ENCODE data around the gene PSMD13.
A peak's percentile ranks its signal among the peaks of the same experiment; 100 is the strongest.

The PSMD13 gene

DNA sequence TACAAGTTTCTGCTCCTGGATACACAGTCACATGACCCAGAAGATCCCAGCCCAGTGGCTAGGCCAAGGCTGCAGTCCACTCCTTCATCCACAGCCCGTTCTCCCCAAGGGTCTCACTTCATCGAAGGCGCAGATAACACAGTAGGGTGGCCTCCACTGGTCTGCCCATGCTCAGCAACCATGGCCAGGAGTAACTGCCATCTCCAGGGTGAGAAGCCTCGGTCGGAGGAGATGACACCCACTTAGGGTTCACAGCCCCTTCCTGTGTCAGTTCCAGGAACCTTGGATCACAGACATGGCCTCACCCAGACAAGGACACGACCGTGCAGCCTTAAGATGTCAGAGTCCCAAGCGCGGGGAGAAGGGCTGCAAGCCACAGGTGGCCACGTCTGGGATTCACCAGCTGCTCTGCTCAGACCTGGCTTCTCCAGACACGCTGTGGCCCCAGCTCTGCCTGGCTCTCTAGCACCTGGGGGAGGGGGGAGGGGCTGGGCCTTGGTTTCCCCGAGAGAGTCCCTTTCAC, 32.1 kb upstream of the PSMD13 start:
- DNase-seq (ENCODE audit: low spot score) = no peak

DNA sequence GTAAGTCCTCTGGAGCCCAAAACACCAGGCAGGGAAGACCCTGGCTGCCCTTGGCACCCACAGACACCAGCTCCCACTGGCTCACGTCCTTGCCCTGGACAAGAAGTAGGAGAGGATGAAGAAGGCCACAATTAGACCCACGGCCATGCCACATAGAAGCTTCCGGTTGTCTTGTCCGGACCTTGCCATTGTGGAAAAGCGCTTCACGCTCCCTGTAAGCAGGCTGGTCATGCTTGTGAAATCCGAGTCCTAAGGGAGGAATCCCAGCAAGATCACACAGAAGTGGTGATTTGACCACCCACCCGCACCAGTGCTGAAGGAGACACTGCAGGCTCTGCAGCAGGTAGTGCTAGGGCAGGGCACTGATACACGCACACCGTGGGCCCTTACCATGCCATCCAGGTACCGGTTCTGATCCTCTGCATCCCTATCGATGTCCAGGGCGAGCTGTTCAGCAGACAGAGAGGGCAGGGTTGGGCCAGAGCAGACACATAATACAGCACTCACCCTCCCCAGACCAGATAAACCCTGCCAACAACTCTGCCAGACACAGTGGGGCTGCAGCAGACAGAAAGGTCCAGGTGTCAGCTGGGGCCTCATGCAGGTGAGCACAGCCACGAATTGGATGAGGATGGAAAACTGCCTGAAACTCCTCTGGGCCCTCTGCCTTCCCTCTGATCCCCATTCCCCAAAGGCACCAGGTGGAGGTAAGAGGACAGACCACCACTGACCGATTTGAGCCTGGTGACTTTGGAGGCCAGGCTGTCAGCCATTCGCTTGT, 31.4 kb upstream of the PSMD13 start:
- no peak for DNase-seq (ENCODE audit: low spot score)

DNA sequence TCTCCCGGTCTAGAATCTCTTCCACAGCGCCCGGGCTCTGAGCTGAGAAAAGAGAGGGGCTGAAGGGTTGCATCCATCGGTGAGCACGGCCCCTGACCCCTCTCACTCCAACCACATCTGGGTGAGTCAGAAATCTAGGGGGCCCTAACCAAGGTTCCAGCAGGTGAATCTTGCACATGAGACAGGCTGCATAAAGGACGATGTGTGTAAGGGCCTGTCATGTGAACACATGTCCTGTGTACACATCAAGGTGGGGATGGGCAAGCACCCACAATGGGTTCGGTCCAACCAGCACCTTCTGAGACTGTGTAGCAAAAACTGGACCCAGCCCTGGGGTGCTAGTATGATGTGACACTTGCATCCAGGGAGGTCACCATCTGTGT, 30.8 kb upstream of the PSMD13 start:
- no peak for DNase-seq (ENCODE audit: low spot score)

DNA sequence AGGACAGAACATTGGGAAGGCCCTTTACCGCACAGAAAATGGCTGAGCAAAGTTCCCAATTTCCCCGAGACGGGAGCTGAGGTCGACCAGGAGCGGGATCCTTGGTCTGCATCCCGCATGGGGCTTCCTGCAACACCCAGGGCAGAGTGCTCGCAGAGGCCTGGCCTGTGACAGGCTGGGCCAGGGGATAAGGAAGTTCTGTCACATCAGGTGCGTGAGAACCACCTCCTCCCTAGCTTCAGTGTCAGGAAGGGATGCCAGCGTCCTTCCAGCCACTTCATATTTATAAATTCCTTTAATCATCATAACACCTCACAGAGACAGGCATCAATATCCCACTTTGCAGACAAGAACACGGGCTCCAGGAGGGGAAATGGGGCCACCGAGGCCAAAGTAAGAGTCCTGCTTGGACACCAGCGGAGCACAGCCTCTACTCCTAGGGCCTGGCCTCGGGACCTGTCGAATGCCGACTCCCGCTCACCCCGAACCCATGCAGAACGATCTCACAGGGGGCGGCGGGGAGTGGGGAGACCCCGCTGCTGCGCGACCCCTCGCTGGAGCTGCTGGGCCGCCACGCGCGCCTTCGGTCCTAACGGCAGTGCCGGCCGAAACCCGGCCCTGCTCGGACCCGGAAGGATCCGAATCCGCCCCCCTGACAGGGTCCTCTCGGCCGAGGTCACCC, 30.1 kb upstream of the PSMD13 start:
- peak; percentile 31 for DNase-seq (ENCODE audit: low spot score)

DNA sequence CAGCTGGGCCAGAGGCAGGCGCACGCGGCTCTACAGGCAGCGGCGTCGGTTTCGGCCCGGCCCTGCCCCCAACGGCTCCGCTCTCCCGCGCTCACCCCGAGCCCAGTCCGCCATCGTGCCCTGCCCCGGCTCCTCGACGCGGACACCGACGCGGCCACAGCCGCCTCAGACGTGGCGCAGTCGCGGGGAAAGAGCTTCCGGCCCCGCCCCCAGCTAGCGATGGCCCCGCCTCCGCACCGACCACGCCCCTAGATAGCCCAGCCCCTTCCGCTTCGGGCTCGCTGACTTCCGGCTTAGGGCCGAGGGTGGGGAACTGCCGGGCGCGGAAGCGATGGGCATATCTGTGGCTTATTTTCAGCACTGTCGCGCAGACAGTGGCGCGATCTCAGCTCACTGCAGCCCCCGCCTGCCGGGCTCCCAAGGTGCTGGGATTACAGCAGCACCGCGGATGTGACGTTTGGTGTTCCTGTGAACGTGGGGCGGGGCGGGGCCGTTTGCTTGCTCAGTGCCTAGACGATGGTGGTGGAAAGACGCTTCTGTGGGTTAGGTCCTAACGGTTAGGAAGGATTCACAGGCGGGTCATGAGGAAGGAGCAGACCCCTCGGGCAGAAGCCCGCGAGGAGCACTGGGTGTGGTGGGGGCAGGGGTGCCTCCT, 29.4 kb upstream of the PSMD13 start, which contains the start of the genes BET1L and RIC8A:
Gene BET1L (minus strand): TSS at position 192 of the 655 bp plus-strand sequence. CDS start 78 bp downstream, at position 114.
Gene RIC8A (plus strand): TSS at position 501 of the 655 bp plus-strand sequence. CDS start 1,147 bp downstream, outside the sequence.
- DNase-seq (ENCODE audit: low spot score) = peak; percentile 98

DNA sequence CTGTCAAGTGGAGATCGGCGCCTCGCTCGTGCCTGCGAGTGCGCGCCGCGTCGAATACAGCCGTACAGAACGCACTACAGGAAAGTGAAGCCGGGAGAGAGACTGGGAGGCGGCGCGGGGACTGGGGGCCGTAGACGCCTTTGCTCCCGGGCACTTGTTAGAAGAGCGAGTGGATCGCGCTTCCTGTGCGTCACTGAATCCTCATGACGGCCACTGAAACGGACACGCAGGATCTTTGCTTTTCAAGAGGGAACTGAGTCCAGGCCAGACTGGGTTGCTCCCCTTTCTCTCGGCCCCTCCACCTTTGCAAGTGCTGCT, 29.0 kb upstream of the PSMD13 start:
- DNase-seq (ENCODE audit: low spot score) = peak; percentile 19

DNA sequence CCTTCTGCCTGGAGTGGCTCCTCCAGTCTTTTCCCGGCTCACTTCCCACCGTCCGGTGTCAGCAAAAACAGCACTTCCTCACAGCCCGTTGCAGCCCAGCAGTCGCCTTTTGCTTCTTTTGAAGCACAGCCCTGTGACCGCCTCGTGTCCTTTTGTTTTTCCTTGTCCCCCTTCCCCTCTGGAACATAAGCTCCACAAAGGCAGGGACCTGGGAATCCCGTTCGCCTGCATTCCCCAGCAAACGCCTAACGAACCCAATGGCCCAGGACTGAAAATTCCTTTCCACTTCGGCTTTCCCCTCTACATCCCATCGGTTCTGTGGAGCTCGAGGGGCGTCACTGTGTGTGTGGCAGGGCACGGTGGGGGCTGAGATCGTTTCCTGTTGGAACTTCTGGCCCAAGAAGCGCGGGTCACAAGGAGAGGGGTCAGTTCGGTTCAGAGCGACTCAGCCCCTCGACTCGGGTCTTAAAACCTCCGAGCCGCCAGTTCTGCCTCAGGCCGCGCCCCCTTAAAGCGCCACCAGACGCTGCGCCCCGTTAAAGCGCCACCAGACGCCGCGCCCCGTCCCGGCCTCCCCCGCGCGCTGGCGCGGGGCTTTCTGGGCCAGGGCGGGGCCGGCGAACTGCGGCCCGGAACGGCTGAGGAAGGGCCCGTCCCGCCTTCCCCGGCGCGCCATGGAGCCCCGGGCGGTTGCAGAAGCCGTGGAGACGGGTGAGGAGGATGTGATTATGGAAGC, 28.4 kb upstream of the PSMD13 start:
- peak; percentile 30 for DNase-seq (ENCODE audit: low spot score)

DNA sequence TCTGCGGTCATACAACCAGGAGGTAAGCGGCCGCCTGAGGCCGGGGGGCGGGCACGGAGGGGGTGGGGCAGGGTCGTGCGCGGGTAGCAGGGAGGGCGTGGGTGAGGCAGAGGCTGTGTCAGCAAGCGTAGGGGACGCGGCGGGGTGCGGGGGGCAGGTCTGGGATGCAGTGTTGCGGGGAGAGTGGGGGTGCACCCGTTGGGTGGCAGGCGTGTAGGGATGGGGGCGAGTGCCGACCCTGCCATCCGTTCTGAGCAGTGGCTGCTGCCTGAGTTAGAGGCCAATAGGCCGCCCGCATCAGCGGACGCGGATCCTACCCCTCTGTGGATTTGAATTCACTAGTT, 27.9 kb upstream of the PSMD13 start:
- no peak for DNase-seq (ENCODE audit: low spot score)

DNA sequence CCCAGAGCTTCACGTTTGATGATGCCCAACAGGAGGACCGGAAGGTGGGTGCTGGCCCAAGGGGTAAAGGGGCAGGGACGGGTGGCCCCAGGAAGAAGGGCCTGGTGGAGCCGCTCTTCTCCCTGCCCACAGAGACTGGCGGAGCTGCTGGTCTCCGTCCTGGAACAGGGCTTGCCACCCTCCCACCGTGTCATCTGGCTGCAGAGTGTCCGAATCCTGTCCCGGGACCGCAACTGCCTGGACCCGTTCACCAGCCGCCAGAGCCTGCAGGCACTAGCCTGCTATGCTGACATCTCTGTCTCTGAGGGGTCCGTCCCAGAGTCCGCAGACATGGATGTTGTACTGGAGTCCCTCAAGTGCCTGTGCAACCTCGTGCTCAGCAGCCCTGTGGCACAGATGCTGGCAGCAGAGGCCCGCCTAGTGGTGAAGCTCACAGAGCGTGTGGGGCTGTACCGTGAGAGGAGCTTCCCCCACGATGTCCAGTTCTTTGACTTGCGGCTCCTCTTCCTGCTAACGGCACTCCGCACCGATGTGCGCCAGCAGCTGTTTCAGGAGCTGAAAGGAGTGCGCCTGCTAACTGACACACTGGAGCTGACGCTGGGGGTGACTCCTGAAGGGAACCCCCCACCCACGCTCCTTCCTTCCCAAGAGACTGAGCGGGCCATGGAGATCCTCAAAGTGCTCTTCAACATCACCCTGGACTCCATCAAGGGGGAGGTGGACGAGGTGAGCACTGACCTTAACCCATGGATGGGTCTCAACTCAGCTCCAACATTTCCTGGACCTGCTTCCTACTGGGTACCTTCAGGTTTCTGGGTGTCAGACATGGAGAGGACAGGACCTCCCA, 27.3 kb upstream of the PSMD13 start:
- no peak for DNase-seq (ENCODE audit: low spot score)

DNA sequence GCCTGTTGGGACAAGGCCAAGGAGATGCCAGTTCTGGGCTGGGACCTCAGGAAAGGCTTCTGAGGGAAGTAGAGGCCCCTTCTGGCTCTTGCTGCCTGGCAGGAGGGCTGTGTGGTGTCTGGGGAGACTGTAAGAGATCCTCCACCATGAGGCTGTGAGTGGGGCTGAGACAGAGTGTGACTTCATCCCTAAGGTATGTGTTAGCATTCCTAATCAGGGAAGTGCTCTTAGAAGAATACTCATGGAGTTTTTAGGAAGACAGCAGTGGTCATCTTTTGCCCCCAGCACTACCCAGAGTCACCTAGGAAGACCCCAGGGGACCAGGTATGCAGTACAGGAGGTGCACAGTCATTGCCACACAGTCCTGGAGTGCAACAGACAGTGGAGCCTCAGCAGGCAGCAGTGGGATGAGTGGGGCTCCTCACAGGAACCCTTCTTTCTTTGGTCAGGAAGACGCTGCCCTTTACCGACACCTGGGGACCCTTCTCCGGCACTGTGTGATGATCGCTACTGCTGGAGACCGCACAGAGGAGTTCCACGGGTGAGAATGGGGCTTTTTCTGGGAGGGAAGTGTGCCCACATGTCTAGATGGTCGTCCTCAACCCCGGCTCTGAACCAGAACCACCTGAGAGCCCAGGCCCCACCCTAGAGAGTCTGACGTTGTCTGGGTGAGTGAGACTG, 26.5 kb upstream of the PSMD13 start:
- DNase-seq (ENCODE audit: low spot score) = no peak

DNA sequence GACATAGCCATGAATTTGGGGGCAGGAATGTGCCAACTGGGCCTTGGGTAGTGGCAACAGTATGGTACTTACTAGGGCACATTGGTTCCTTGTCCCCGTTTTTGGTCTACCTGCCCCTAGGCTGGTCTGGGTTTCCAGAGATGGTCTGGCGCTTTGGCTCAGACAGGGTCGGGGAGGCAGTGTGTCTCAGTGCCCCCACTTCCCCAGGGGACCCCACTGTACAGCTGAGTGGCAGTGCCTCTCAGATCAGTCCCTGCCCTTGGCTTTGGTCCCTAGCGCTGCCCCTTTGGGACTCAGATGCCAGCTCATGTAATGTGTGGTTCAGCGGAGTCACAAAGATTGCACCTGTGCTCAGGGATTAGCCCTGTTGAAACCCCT, 26.0 kb upstream of the PSMD13 start:
- no peak for DNase-seq (ENCODE audit: low spot score)

DNA sequence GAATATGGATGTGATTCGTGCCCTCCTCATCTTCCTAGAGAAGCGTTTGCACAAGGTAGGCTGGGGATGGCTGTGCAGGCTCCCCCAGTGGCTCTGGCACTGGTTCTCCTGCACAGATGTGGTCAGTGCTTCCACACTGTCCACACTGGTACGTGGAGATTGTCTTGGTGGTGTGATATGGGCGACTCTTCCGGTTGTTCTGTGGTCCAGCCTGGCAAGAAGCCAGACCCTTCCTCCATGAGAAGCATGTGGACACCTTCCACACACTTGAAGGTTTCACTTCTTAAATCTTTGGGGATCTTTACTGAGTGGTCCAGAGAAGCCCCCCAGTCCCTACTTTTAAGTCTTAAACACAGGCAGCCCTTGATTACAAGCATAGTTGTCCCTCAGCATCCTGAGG, 25.5 kb upstream of the PSMD13 start:
- DNase-seq (ENCODE audit: low spot score) = no peak

DNA sequence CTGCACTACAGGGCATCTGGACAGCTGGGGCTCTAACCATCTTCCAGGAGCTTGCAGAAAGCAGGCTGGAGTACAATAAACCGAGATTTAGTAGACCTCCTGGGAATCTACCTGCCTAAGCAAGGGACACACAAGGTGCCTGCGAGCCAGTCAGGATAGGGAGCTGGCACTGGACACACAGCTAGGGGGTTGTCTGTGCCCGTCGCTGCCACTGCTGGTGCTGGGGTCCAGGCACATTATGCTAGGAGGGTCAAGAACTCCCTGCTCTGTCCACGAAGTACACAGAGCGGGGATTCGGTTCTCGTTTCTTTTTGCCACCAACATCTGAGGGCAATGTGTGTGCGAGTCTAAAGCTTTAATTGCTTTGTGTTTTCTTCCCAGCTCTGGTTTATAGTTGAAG, 25.0 kb upstream of the PSMD13 start:
- no peak for DNase-seq (ENCODE audit: low spot score)

DNA sequence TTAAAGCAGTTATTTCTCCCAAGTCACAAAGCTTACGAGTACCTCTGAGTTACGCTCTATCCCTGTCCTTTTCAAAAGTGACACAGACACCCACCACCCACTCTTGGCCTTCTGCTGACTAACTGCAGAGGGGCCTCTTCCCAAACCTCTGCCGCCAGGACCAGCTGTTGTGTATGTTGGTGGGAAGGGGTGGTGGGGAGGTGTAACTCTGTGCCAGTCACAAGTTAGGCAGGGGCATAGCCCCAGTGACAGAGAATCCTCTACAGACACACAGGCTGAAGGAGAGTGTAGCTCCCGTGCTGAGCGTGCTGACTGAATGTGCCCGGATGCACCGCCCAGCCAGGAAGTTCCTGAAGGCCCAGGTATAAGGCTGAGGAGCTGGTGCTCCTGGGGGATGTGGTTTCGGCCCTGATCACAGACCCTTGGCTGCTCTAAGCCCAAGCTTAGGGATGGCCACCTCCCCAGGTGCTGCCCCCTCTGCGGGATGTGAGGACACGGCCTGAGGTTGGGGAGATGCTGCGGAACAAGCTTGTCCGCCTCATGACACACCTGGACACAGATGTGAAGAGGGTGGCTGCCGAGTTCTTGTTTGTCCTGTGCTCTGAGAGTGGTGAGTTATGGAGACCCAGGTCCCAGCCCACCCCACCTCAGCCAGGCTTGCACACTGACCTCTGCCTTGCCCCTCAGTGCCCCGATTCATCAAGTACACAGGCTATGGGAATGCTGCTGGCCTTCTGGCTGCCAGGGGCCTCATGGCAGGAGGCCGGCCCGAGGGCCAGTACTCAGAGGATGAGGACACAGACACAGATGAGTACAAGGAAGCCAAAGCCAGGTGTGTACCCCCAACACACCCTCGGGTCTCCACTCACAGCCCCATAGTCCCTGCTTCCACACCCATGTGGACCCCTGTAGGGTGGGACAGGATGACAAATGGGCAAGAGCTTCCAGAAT, 24.4 kb upstream of the PSMD13 start:
- DNase-seq (ENCODE audit: low spot score) = no peak

DNA sequence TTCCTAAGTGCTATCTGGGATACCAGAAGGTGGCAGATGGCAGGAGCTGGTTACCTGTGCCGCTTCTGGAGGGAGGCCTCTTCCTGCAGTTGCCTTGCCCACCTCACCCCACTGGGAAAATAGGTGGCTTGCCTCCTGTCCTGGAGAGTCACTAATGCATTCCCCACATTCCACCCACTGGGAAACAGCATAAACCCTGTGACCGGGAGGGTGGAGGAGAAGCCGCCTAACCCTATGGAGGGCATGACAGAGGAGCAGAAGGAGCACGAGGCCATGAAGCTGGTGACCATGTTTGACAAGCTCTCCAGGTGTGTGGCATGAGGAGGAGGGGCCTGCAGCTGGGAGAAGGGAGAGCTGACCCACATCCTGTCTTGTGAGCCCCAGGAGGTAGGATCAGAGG, 23.7 kb upstream of the PSMD13 start:
- no peak for DNase-seq (ENCODE audit: low spot score)

DNA sequence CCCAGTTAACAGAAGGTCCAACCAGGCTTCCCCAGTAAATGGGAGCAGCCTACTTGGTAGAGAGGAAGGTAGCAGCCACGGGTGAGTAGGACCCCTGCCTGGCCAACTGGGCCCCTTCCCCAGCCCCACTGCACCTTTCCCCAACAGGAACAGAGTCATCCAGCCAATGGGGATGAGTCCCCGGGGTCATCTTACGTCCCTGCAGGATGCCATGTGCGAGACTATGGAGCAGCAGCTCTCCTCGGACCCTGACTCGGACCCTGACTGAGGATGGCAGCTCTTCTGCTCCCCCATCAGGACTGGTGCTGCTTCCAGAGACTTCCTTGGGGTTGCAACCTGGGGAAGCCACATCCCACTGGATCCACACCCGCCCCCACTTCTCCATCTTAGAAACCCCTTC, 22.7 kb upstream of the PSMD13 start:
- DNase-seq (ENCODE audit: low spot score) = no peak

DNA sequence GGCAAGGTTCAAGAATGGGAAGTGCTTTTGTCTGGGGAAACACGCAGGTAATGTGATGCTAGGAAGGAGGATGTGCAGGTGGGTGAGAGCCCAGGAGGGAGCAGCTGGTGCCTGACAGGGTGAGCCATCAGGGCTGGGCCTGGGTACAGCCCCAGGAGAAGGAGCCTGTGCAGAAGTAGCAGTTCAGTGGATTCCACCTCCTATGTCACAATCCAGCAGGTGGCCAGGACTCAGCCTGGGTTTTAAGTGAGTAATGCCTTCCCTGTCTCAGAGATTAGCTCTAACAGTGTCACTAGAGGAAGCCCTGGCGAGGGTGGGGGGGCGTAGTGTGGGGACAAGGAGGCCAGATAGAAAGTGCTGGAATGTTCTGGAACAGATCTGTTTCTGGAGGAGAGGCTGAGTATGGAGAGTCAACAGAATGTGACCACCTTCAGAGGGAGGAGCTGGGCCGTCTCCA, 21.2 kb upstream of the PSMD13 start:
- no peak for DNase-seq (ENCODE audit: low spot score)

DNA sequence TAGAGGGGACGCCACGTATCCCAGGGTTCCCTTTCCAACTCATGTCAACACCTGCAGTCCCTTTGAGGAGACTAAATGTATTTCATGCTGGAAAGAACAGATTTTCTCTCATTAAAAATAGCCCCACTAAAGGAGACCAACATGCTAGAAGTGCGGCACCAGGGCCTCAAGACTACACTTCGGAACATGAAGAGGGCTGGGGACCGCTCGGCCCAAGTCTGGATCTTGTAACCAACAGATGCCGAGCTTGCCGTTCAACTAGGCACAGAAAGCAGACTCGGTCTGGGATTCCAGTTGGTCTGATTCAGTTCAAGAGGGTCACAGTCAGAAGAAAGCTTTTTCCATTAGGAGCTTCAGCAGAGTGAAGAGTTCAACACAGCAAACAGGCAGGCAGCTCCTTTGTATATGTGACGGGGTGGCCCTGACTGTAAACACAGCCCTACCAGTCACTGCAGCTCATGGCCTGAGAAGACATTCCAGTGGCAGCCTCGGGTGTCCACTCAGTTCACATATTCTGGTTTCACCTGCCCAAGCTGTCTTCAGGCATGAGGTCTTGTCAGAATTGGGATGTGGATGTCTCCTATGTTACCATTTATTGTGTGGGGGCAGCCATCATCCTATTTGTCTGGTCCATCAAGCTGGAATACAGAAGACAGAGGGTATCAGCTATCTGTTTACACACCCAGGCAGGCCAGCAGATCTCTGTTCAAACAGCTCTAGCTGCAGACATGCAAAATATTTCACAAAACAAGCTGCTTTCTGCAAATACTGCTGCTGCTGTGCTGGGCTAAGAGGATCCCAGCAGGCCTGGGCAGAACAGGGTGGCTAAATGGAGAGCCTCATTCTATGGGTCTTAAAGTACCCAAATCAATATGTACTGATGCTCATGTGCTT, 20.4 kb upstream of the PSMD13 start:
- no peak for DNase-seq (ENCODE audit: low spot score)

DNA sequence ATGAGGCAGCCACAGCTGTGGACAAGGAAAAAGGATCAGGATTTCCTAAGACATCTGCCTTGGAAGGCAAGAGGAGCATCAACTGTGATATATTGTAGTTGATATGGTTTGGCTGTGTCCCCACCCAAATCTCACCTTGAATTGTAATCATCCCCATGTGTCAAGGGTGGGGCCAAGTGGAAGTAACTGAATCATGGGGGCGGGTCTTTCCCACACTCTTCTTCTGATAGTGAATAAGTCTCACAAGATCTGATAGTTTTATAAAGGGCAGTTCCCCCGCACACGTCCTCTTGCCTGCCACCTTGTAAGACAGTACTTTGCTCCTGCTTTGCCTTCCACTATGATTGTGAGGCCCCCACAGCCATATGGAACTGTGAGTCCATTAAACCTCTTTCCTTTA, 19.1 kb upstream of the PSMD13 start:
- no peak for DNase-seq (ENCODE audit: low spot score)

All from COLO829 (cell line).